ENCODE results near the gene TEKT3.

DNA sequence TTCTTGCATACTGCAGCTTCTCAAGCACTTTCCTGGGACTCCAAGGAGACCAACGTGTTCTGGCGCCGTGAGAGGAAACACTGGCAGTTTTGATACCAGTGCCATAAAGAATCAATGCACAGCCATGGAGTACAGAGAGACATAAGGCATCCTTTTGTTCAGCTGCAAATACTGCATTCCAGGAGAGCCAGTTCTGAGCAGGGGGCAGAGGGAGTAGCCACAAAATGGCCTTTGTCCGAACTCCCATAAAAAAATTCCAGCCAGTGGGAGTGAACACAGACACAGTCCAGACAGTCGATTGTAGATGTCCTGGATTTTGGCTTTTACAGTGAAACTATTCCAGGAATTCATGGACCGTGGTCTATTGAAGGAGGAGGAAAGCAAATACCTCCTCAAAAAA lies 36.2 kb upstream of the TEKT3 start:
- TF ChIP-seq, protein P1, sequence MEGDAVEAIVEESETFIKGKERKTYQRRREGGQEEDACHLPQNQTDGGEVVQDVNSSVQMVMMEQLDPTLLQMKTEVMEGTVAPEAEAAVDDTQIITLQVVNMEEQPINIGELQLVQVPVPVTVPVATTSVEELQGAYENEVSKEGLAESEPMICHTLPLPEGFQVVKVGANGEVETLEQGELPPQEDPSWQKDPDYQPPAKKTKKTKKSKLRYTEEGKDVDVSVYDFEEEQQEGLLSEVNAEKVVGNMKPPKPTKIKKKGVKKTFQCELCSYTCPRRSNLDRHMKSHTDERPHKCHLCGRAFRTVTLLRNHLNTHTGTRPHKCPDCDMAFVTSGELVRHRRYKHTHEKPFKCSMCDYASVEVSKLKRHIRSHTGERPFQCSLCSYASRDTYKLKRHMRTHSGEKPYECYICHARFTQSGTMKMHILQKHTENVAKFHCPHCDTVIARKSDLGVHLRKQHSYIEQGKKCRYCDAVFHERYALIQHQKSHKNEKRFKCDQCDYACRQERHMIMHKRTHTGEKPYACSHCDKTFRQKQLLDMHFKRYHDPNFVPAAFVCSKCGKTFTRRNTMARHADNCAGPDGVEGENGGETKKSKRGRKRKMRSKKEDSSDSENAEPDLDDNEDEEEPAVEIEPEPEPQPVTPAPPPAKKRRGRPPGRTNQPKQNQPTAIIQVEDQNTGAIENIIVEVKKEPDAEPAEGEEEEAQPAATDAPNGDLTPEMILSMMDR (IDR thresholded peaks at IDR 0.05), result no peak
- no peak for TF ChIP-seq POLR2A (IDR thresholded peaks at IDR 0.05)
